Inflammatory macrophage treated with lipopolysaccharide for 1 hour (primary cell): ENCODE results near the gene FAM83F.
"Not testable (repeated sequence)": the region's sequence is repeated elsewhere in the genome, so short reads cannot be mapped to it uniquely, and the experiment has no call there.

ENCODE experiments used
- DNase-seq, 2 donors: peaks; one replicate each; pipeline ENCODE4 v3.0.0-alpha.2; 2020 to 2022

FAM83F gene

DNA sequence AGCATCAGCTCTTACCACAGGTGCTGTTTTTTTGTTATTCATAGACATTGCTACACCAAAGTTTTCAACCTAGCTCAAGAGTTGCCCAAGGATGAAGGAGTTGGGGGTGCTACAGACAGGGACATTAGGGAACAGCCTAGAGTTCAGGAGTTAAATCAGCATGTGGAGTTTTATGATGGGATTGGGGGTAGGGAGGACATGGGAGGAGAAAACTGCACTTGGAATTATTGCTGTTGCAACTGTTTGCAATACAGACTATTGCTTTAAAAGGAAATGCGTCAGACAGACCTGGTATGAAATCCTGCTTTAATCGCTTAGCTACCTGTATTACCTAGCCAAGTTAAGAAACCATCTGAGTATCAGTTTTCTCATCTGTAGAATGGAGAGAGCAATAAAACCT lies 28.3 kb upstream of the FAM83F start:
- DNase-seq = no peak

DNA sequence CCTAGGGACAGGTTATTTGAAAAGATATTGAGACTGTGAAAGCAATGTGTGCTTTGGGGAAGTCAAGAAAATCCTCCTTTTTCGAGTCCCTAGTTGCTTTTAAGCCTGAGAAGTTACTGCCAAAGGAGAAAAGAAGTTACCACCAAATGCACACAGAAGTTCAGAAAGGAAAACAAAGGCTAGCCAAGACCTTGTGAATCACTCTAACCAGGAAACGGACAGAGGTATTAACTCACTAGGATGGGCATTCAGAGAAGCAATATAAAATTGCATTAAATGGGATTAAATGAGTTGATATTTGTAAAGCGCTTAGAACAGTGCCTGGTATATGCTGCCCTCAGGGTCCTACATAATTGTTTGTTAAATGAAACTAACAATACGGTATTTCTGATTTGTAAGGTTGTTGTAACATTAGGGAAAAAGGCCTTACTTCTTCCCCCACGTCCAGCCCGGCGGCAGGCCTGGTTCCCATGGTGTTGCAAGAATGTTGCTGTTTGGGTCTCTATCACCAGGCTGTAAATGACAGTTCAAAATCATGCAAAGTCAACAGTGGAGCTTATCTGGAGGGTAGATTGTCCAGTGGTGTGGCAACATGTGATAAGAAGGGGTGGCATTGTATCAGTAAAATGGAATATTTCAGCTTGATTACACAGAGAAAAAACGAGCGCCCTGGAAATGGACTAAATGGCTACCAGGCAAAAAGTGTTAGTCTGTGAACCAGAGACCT lies 27.5 kb upstream of the FAM83F start:
- no peak for DNase-seq

DNA sequence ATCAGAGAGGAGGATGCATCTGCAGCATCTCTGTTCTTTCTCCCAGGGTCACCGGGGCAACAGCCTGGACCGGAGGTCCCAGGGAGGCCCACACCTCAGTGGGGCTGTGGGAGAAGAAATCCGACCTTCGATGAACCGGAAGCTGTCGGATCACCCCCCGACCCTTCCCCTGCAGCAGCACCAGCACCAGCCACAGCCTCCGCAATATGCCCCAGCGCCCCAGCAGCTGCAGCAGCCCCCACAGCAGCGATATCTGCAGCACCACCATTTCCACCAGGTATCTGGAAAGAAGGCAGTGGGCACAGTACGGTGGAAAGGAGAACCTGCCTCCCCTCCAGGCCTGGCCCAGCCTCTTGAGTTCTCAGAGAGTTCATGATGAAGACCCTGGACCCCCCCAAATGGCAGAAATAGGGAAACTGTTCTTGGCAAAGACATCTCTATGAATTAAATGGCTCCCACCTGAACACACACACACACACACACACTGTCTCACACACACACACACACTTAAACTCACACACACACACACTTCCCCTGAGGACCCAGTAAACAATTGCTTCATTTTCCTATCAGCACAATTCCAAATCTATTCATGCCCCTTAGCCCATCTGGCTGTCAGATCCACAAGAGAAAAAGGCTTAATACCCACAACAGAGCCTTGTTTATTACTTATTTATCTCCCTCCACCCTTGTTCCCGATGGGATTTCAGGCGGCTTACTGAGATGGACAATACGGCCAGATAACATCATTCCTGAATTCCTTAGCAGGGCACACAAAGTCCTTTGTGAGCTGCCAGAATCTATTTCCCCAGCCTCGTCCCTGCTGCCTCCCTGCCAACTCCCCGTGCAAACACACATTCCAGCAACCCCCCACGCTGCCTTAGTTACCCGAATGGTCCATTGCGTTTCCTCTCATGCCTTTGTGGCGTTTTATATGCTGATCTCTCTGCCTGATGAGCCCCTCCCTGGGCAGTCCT lies 26.5 kb upstream of the FAM83F start:
- no peak for DNase-seq

DNA sequence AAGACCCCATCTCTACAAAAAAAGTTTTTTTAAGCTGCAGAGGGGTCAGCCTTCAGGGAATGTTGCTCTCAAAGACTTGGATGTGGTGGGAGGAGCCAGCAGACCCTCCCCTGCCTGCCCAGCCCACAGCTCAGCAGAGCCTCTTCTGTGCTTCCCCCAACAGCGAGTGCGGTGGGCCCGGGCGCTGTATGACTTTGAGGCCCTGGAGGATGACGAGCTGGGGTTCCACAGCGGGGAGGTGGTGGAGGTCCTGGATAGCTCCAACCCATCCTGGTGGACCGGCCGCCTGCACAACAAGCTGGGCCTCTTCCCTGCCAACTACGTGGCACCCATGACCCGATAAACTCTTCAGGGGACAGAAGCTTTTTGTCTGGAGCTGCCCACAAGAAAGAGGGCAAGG lies 24.0 kb upstream of the FAM83F start:
- DNase-seq = no peak

DNA sequence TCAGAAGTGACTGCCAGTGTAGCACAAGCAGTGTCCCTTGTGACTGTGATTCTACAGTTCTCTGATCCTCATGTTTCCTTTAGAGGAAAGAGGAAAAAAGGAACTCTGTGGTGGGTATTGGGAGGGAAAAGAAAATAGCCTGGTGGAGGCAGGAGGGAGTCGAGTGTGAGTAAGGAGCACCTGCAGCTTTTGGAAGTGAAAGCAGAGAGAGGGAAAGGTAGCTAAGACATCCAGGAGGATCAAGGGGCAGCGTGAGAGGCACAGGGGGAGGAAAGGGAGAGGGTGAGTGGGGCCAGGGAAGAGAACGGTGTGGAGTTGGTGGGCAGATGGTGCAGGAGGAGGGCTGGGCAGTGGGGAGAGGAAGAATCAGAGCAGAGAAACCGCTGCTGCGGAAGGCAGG lies 22.1 kb upstream of the FAM83F start:
- DNase-seq = no peak

DNA sequence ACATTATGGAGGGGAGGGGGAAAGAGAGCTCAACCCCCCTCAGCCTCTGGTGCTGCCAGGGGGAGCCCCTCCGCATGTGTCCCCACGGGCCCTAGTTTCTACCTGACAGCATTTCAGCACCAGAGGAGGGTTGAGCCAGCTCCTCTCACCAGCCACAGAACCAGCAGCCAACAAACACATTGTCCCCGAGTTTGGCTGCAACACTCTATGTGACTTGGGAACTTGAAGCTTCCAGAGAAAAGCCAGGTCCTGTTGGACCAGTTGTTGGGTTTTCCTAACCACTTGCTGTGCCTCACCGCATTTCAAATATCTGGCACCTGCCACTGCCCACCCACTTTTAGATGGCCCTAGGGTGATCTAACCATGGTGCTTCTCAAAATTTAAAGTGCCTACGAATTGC lies 21.1 kb upstream of the FAM83F start:
- no peak for DNase-seq

DNA sequence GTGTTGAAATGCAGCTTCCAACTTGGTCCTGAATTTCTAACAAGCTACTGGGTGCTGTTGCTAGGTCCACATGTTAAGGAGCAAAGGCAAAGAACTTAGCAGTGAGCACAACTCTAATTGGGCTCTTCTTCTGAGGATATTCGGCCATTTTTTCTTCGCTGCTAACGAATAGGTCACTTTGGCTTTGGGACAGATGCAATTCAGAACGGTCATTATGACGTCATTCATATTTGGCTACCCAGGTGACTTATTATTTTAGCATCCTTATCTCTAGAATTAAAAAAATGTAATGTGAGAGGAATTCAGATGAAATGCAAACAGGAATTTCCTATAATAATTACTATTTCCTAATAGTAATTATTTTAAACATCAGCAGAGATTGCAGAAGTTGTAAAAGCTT lies 20.7 kb upstream of the FAM83F start:
- DNase-seq = no peak

DNA sequence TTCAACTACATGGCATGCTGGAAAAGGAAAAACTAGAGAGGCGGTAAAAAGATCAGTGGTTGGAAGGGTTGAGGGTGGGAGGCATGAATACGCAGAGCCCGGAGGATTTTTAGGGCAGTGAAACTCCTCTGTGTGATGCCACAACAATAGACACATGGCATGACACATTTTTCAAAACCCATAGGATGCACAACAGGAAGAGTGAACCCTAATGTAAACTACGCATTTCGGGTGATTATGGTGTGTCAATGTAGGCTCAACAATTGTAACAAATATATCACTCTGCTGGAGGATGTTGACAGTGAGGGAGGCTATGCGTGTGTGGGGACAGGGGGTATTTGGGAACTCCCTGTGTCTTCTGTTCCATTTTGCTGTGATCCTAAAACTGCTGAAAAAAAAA lies 15.7 kb upstream of the FAM83F start:
- DNase-seq = no peak

DNA sequence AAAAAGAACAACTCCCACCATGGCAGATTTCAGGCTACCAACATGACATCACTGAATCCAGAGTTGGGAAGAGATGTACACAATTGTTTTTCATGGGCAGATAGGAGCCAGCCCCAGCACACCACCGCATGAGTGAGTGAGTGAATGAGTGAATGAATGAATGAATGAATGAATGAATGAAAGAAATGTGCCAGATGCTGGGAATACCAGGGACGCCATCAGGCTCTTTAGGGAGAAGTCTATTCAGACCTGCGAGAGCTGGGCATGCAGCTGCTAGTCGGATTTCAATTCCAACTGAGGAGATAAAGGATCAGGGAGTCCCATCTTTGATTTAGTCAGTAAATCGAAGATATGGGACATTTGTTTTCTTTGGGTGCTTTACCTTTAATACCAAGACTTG lies 15.3 kb upstream of the FAM83F start:
- no peak for DNase-seq

DNA sequence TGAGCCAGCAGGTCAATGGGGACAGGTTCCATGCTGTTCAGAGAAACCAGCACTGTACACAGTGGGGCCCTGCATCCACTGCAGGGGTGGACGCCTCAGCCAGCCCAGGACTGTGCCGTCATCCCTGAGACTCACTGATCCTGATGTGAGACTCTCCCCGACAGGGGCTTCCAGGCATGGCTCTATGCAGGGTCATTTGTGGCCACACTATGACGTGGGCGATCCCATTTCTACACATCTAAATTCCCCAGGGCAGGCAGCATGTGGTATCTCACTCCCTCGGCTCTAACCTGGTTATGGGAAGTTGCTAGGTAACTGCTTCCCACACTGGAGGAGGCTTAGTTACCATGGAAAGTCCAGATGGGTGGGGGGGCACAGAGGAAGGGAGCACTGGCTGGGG lies 14.2 kb upstream of the FAM83F start:
- peak in 1 of 2 donors; percentile 44 for DNase-seq

DNA sequence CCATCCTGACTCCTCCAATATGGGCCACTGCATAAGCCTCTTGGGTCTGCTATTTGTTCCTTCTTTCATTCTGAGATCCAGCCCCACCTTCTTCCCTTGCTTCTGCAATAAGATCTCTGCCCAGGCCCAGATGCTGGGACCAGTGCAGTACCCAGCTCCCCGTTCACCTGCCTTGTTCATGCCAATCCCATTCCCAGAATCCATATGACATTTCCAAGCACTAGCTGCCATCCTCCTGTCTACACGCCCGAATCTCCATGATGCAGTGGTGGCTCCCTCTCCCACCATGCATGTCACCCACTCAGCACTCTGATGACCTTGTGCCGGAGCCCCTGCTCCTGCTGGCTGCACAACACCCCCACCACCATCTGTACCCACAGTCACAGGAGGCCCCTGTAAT lies 11.4 kb upstream of the FAM83F start:
- no peak for DNase-seq

DNA sequence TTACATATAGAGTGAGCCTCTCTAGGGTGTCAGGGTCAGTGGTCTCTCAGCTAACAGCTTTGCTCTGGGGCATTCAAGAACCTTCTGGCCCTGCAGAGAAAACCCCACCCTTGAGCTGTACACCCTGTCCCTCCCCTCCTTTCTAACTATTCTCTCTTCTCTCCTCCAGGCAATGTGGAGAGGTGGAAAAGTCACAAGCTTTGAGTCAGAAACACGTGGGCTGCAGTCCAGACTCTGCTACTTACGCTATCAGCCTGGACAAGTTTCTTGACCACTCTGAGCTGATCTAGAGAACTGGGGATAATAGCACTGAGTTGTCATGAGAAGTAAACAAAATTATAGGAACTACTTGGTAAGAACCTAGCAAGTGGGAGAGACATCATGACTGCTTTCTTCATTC lies 10.7 kb upstream of the FAM83F start:
- no peak for DNase-seq

DNA sequence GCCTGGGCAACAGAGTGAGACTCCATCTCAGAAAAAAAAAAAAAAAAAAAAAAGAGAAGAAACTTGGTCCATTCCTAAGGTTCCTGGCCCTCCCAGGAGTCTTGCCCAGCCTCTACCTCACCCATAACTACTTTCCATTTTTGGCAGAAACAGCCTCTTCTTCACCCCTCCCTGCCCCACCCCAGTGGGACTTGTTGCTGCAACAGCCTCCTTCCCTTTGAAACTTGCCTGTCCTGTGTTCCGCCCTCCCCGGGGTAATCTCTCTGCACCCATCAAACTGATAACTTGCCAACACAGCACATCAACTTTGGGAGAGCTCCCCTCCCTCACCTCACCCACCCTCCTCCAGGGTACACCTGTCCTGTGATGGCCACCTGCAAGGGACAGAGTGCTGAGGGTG lies 10.0 kb upstream of the FAM83F start:
- no peak for DNase-seq

DNA sequence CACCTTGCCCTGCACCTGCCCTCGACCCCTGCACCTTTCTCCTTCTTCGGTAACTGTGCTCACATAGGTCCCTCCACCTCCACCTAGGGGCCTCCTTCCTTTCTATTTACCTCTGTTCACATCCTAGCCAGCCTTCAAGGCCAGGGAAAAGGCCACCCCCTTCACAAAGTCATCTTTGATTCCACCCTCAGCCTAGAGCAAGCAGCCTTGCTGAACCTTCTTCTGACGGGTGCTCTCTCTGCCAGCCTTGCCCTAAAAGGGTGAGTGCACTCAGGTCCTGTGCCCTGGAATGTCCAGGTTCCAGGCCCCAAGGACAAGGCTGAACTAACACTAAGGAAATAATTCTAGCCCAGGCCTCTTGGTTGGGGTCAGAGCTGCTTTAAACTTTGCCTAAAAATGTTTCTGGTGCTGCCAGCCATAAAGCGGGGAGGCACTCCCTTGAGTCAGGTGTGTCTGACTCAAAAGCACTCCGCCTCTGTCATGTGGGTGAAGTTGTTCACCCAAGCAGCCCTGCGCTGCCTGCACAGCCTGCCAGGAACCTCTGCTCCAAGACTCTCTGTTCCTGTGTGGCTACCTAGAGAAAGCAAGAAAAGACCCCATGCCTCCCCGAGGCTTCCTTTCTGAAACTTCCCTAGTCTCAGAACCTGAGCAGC lies 9.2 kb upstream of the FAM83F start:
- no peak for DNase-seq

DNA sequence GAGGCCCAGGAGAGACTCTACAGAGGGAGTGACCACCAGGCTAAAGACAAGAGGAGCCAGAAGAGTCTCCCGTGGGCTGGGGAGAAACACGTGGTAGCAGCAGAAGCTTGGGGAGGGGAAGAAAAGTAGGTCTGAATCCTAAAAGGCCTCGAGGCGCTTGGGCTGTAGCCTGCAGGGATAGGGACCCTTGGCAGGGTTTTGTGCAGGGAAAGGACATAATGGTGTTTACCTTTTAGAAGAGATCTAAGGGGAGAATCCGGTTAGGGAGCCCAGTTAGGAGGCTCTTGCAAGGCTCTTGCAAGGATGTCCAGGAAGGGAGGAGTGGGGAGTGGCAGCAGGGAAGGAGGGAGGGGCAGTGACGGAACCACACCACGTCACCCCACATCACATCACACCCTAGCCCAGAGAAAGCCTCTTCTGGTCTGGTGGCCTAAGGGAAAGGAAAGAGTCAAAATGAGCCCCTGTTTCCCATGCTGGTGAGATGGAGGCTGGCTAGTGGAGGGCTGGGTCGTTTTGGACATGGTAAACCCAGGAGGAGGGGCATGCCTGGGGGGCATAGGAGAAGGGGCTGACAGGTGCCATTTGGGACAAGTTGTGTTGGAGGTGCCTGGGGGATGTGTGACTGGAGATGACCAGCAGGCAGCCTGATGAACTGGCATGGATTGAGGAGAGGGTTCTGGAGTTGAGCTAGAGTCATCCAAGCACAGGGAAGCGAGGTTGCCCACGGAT lies 6.2 kb upstream of the FAM83F start:
- DNase-seq = no peak

DNA sequence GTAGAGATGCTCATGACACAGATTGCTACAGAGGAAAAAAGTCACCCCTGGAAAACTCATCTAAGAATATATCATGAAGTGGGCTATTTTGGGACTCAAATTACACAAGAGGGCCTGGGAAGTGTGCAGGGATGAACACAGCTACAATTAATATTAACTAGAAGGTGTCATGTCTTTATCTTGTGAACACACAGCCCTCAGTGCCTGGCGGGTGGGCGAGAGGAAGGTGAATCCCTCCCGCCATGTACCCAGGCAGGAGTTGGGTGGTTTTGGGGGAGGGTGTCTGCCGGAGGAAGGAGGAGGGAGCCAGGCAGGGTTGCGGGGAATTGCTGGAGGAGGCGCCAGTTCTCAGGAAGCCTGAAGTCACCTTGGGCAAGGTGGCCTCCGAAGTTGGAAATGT lies 5.1 kb upstream of the FAM83F start:
- DNase-seq = no peak

DNA sequence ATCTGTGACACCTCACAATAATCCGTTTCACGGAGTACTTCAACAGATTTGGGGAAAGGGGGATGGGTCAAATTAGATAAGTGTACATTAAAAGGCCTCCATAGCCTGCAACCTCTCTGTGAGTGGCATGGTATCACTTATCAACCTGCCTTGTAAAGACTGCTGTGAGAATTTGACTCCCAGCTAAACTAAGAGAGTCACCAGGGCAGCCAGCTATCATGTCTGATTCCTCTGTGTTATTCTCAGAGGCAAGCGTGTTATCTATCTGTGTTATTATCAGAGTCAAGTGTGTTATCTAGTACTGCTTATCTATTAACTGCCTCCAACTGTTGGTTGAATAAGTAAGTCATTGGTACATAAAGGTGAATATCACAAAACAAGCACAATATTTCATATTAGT lies 4.1 kb upstream of the FAM83F start:
- no peak for DNase-seq

DNA sequence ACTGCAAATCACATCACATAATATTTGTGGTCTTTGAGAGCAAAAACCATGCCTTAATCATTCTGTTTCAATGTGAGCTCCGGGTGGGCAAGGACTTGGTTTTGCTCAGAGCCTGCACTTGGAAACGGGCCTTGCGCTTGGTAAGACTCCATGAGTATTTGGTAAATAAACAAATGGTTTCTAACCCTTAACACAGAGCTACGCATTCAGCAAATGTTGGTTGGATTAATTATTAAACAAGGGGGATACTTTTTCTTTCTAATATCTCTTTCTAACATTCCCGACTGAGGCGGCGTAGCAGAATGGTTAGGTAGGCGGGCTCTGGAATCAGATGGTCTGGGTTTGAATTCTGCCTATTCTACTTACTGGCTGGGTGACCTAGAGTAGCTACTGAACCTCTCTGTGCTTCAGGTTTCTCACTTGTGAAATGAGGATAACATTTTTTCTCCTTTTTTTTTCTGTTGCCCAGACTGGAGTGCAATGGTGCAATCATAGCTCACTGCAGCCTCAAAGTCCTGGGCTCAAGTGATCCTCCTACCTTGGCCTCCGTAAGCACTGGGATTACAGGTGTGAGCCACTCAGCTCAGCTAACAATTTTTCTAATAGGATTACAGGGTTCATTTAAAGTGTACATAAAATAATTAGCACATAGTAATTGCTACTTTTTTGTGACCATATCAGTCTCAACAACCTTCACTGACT lies 3.4 kb upstream of the FAM83F start:
- no peak for DNase-seq

DNA sequence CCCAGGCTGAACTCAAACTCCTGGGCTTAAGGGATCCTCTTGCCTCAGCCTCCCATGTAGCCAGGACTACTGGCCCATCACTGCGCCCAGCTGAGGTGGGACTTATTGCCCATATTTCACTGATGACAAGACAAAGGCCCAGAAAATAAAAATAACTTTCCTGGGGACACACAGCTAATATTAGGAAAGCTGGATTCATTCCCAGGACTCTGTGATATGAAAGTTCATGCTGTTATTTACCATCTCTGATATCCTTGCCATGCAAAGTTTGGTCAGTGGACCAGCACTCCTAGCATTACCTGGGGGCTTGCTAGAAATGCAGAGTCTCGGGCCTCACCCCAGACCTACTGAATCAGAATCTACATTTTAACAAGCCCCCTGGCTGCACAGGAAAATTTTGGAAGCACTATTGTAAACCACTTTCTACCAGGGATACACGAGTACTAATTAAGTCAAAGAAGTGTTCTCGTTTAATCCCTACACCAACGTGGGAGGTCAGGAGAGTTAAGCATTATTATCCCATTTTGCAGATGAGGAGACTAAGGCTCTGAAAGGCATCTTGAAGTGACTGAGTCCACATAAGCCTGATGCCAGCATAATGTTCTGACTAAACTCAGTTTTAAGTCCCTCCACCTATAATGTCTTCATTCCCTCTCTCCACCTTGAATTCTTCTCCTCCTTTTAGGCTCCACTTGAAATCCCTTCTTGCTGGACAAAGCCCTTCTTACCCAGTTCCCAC lies 2.5 kb upstream of the FAM83F start:
- no peak for DNase-seq

DNA sequence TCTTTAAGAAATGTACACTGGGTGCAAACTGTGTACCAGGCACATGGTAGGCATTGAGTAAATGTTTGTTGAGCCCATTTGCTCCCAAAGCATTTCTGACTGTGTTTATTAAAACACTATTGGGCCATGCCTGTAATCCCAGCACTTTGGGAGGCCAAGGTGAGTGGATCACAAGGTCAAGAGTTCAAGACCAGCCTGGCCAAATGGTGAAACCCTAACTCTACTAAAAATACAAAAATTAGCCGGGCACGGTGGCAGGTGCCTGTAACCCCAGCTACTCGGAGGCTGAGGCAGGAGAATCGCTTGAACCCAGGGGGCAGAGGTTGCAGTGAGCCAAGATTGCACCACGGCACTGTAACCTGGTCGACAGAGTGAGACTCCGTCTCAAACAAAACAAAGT lies 1.9 kb upstream of the FAM83F start:
- DNase-seq = not testable (repeated sequence)

DNA sequence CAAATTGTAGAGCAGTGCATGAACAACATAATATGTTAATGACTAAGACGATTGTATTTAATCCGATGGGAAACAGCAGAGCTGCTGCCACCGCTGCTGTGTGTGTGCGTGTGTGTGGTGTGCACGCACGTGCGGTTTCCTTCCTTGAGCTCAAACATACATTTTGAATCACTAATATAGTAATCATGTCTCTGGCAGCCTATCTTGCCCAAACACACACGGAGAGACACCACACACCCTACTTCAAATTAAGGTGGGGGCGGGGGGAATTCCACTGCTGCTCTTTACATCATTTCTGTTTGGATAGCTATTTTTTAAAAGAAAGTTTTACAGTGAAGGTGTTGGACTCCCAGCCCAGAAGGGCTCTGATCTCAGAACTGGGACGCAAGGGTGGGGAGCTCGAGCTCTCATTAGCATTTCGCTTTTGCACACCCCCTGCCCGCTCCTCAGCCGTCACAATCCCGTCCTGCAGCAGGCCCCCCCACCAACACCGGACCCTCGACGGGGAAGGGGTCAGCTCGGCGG lies 651 bp upstream of the FAM83F start:
- DNase-seq = peak in 1 of 2 donors; percentile 22
